NT2/D1 (cell line): ENCODE results near the gene ARHGAP24.

Source experiments
- YY1 ChIP-seq: IDR thresholded peaks from 2 replicates; pipeline ENCODE4 v1.6.1; 2011; ENCODE audit not compliant: insufficient read length, insufficient read depth
- ZNF274 ChIP-seq: IDR thresholded peaks from 2 replicates; pipeline ENCODE4 v1.6.1; 2011; ENCODE audit warnings: mild to moderate bottlenecking, low read depth, low read length

- no peak for TF ChIP-seq YY1
- TF ChIP-seq ZNF274: no peak
These were observed 165.0 kb downstream of the ARHGAP24 start for GRCh38 chr4:85639946-85640345.
